Dedifferentiated amniotic fluid mesenchymal stem cell (primary cell): ENCODE measurements around the gene CROCC.
"Not testable (repeated sequence)": the region's sequence is repeated elsewhere in the genome, so short reads cannot be mapped to it uniquely, and the experiment has no call there.

Experiments used
- DNase-seq: peaks from one replicate; pipeline ENCODE4 v3.0.0-alpha.2; 2016; ENCODE audit errors: extremely low spot score

The CROCC gene

GRCh38 chr1:16916036-16916880 is 5.5 kb upstream of the CROCC start:
- not testable (repeated sequence) for DNase-seq

- no peak for DNase-seq
These were observed 3.4 kb upstream of the CROCC start for GRCh38 chr1:16918371-16918770.

GRCh38 chr1:16918936-16919665 is 2.6 kb upstream of the CROCC start:
- DNase-seq, result not testable (repeated sequence)

DNA sequence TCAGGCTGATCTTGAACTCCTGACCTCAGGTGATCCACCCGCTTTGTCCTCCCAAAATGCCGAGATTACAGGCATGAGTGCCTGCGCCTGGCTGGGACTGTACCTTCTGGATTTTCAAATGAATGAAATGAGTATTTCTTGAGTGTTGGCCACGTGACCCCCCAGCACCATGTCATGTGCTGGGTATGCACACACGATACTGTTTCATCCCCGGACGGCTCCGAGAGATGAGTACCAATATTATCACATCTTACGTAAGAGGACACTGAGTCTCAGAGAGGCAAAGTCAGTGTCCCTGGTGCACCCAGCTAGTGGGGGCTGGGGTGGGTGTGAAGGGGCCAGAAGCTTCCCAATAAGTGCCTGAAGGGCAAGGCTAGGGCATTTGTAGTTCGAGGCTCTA is 780 bp upstream of the CROCC start:
- DNase-seq, result no peak

- no peak for DNase-seq
These were observed 735 bp downstream of the CROCC start for GRCh38 chr1:16922466-16922865.

GRCh38 chr1:16922885-16923431 is 1.2 kb downstream of the CROCC start:
- DNase-seq, result no peak

GRCh38 chr1:16924216-16924918 is 2.6 kb downstream of the CROCC start:
- no peak for DNase-seq

- no peak for DNase-seq
These were observed 3.3 kb downstream of the CROCC start for GRCh38 chr1:16924919-16925477.

GRCh38 chr1:16925635-16926490 is 4.1 kb downstream of the CROCC start:
- DNase-seq, result no peak

DNA sequence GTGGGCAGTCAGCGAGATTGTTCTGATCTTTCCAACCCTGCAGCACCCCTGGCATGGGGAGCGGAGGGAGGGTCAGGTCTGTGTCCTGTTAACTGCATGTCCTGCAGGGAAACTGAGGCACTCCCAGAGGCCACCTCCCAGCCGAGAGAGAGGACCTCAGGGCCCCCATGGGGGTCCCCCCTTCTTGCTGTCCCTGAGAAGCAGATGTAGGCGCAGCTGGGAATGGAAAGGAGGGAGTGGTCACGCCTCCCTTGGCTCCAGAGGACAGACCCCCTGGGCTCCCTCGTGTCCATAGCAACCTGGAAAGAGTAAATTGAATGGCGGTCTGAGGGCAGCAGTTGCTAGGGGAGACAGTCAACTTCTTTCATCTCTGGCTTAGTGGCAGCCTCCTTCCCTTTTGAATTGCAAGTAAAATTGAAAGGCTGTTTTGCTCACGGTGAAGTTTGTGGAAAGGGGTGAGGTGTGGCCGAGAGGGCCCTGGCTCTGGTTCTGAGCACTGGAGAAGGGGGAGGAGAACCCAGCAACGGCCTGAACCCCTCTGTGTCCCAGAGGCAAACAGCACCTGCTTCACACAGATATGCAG is 4.9 kb downstream of the CROCC start:
- DNase-seq, result no peak

GRCh38 chr1:16927256-16927655 is 5.5 kb downstream of the CROCC start:
- DNase-seq, result no peak

DNA sequence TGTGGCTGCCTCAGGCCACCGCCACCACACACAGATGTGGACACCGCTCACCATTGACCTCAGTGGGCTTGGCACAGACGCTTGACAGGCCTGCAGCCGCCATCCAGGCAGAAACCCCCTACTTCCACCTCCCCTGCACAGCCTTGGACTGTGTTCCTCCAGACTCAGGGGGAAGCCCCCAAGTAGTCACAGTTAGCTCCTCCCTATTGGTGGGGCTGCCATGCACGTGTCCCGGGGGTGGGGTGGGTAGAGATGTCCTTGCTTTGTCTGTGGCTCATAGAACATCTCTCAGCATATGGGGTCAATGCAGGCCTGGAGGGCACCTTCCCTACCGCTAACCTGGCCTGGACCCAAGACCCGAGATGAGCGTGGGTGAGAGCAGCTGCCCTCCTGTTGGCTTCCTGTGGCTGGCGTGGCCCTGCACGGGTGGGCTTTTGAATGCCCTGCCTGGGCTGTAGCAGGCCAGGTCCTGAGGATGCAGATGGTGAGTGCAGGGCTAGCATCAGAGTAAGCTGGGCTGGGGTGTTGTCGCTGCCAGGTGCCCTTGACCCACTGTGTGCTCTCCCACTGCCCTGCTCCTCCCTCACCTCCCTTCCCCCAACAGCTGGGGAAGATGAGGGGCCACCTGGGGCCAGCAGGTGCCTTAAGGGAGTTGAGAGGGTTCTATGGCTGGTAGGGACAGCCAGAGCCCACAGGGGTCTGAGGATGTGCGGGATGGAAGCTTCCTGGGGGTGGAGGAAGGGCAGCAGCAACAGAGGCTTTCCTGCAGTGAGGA is 6.2 kb downstream of the CROCC start:
- no peak for DNase-seq

- not testable (repeated sequence) for DNase-seq
These were observed 7.7 kb downstream of the CROCC start for GRCh38 chr1:16929146-16930041.

DNA sequence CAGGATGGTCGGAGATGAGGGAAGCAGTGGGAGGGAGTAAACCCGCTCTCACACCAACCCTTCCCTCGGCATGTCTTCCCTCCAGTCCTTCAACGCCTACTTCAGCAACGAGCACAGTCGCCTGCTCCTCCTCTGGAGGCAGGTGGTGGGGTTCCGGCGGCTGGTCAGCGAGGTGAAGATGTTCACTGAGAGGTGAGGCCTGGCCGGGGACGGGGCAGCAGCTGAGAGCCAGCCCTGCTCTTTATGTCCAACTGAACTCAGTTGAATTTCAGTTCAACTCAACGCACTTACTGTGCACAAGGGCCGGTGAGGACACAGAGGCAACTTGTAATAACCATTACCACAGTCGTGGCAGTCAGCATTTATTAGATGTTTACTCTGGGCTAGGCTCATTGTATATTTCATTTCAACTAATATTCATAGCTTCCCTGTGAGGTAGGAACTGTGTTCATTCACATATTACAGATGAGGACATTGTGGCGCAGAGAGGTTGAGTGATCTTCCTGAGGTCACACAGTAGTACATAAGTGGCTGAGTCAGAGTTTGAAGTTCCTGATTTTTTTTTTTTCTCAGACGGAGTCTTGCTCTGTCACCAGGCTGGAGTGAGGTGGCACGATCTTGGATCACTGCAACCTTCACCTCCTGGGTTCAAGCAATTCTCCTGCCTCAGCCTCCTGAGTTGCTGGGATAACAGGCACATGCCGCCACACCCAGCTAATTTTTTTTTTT is 9.6 kb downstream of the CROCC start:
- DNase-seq, result not testable (repeated sequence)

DNA sequence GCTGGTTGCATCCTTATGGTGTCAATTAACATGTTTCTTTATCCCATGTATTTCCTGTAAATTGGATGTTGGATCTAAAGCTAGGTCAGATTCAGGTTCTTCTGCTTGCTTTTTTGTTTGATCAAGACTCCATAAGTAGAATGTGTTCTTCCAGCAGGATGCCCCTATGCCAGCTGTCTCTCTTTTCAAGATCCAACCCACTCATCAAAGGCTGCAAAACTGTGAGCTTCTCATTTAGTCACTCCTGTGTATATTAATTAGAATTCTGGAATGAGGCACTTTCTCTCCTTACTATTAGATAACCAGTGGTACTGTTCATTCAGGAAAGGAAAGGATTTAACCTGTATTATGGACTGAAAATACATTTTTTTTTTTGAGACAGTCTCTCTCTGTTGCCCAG is 12.2 kb downstream of the CROCC start:
- DNase-seq, result not testable (repeated sequence)

- DNase-seq, result not testable (repeated sequence)
These were observed 14.8 kb downstream of the CROCC start for GRCh38 chr1:16936580-16936979.

GRCh38 chr1:16938351-16939321 is 16.9 kb downstream of the CROCC start:
- no peak for DNase-seq
